ENCODE results near the gene TMEM54. TPM values are rescaled to one million over a fixed set of nuclear protein-coding genes. Genes with fewer than 3 reads are reported as not detected.
A peak's percentile ranks its signal among the peaks of the same experiment; 100 is the strongest.

The TMEM54 gene
- total RNA-seq, 1 donor from 2014 or later, result 0.44 TPM

GRCh38 chr1:32895325-32896215, 5.6 kb downstream of the TMEM54 start:
- Mint-ChIP-seq H3K4me1 (peaks cover 18% of the 10 kb centered on the region), H3K36me3 (ENCODE audit: low read depth) (no peaks in the 10 kb centered on the region), H3K9me3 (no peaks in the 10 kb centered on the region), H3K27me3 (peaks cover 46% of the 10 kb centered on the region), H3K27ac (no peak overlapping the region), H3K4me3 (no peak overlapping the region)
- ChIA-PET CTCF (interaction anchor here (1.5 kb wide), 1 partner anchor 184 kb away, joined by 3 read pairs; no protein-coding TSS in a partner anchor), POLR2A (no interaction called here)
- no peak for ATAC-seq (ENCODE audit: low read depth)
- TF ChIP-seq CTCF (IDR thresholded peaks at IDR 0.05), result no peak
- intact Hi-C loops (cut with micrococcal nuclease), result no loop called here
- no peak for DNase-seq

- H3K9me3 Mint-ChIP-seq, result no peaks in the 10 kb centered on the region
- intact Hi-C loops (cut with micrococcal nuclease), result no loop called here
- ATAC-seq (ENCODE audit: low read depth) (no peak), DNase-seq (no peak)
- peaks cover 17% of the 10 kb centered on the region for H3K4me1 Mint-ChIP-seq
- peaks cover 46% of the 10 kb centered on the region for H3K27me3 Mint-ChIP-seq
- no peaks in the 10 kb centered on the region for H3K36me3 Mint-ChIP-seq (ENCODE audit: low read depth)
- CTCF ChIA-PET, result interaction anchor here (1.5 kb wide), 1 partner anchor 183 kb away, joined by 3 read pairs; no protein-coding TSS in a partner anchor
- no peak overlapping the region for H3K4me3 Mint-ChIP-seq
- H3K27ac Mint-ChIP-seq, result no peak overlapping the region
- POLR2A ChIA-PET, result no interaction called here
- no peak for TF ChIP-seq CTCF (IDR thresholded peaks at IDR 0.05)
These were observed 6.5 kb downstream of the TMEM54 start for GRCh38 chr1:32894681-32895080.

GRCh38 chr1:32894019-32894600, 7.1 kb downstream of the TMEM54 start:
- peak overlapping the region; percentile 70 for H3K4me3 Mint-ChIP-seq
- DNase-seq (no peak), ATAC-seq (ENCODE audit: low read depth) (no peak)
- POLR2A ChIA-PET, result no interaction called here
- no peak overlapping the region for H3K27ac Mint-ChIP-seq
- H3K4me1 Mint-ChIP-seq, result peaks cover 17% of the 10 kb centered on the region
- no peaks in the 10 kb centered on the region for H3K36me3 Mint-ChIP-seq (ENCODE audit: low read depth)
- intact Hi-C loops (cut with micrococcal nuclease), result no loop called here
- peaks cover 48% of the 10 kb centered on the region for H3K27me3 Mint-ChIP-seq
- no peaks in the 10 kb centered on the region for H3K9me3 Mint-ChIP-seq
- CTCF ChIA-PET, result interaction anchor here (1.5 kb wide), 1 partner anchor 182 kb away, joined by 3 read pairs; no protein-coding TSS in a partner anchor
- TF ChIP-seq CTCF (IDR thresholded peaks at IDR 0.05), result no peak

GRCh38 chr1:32893198-32894018, 7.8 kb downstream of the TMEM54 start:
- CTCF ChIA-PET, result interaction anchor here (0.9 to 1.5 kb wide), 3 partner anchors 21 to 182 kb away, joined by 3 to 6 read pairs (median 3); no protein-coding TSS in a partner anchor
- DNase-seq, result no peak

More at GRCh38 chr1:32893198-32894018, 7.8 kb downstream of the TMEM54 start:
- peak overlapping the region; percentile 70 for H3K4me3 Mint-ChIP-seq
- H3K27me3 Mint-ChIP-seq, result peaks cover 48% of the 10 kb centered on the region
- no peak overlapping the region for H3K27ac Mint-ChIP-seq
- intact Hi-C loops (cut with micrococcal nuclease), result no loop called here
- H3K4me1 Mint-ChIP-seq, result peaks cover 17% of the 10 kb centered on the region
- no peak for TF ChIP-seq CTCF (IDR thresholded peaks at IDR 0.05)
- peak; percentile 23 for ATAC-seq (ENCODE audit: low read depth)
- no peaks in the 10 kb centered on the region for H3K36me3 Mint-ChIP-seq (ENCODE audit: low read depth)
- H3K9me3 Mint-ChIP-seq, result no peaks in the 10 kb centered on the region
- POLR2A ChIA-PET, result interaction anchor here (0.9 kb wide), 1 partner anchor 233 kb away, joined by 3 read pairs; no protein-coding TSS in a partner anchor

Measured in activated B cell treated with CpG ODN at 0.5 μM for 24 hours (primary cell).